K562 (cell line): Measurements from ENCODE around the gene SUPT7L. TPM values are rescaled to one million over a fixed set of nuclear protein-coding genes. Genes with fewer than 3 reads are reported as not detected.

Experiments used
- CC2D1A ChIP-seq: fragments of 450-650 bp; IDR thresholded peaks from 2 replicates; pipeline ENCODE4 v1.6.1; 2017; ENCODE audit warnings: mild to moderate bottlenecking
- CHAMP1 ChIP-seq: fragments of 450-650 bp; IDR thresholded peaks from 2 replicates; pipeline ENCODE4 v1.6.1; 2016; ENCODE audit warnings: mild to moderate bottlenecking
- DNMT1 ChIP-seq: fragments of 450-650 bp; IDR thresholded peaks from 2 replicates; pipeline ENCODE4 v1.6.1; 2016; ENCODE audit warnings: antibody characterized with exemption, mild to moderate bottlenecking
- MBD2 ChIP-seq: sonication (generic); IDR thresholded peaks from 2 replicates; pipeline ENCODE4 v1.6.1; 2016; ENCODE audit warnings: low read depth, borderline replicate concordance
- NBN ChIP-seq: fragments of 450-650 bp; IDR thresholded peaks from 2 replicates; pipeline ENCODE4 v1.6.1; 2016; ENCODE audit warnings: low read depth, mild to moderate bottlenecking
- NCOA4 ChIP-seq: fragments of 450-650 bp; IDR thresholded peaks from 2 replicates; pipeline ENCODE4 v1.6.1; 2018; ENCODE audit warnings: mild to moderate bottlenecking; ENCODE audit not compliant: partially characterized antibody
- SAFB2 ChIP-seq: fragments of 200-400 bp; formaldehyde crosslinking; IDR thresholded peaks from 2 replicates; pipeline ENCODE4 v1.6.1; 2018; ENCODE audit warnings: borderline replicate concordance, low read length, low read depth, moderate library complexity; ENCODE audit not compliant: severe bottlenecking
- SNIP1 ChIP-seq: fragments of 450-650 bp; IDR thresholded peaks from 2 replicates; pipeline ENCODE4 v1.7.1; 2017; ENCODE audit warnings: low read depth, mild to moderate bottlenecking
- TAL1 ChIP-seq: fragments of 450-650 bp; IDR thresholded peaks from 2 replicates; pipeline ENCODE4 v1.6.1; 2016; ENCODE audit warnings: mild to moderate bottlenecking
- TCF15 ChIP-seq: fragments of 250-450 bp; sonication (Bioruptor Pico); IDR thresholded peaks from 2 replicates; pipeline ENCODE4 v1.8.0; 2022; ENCODE audit warnings: moderate library complexity, mild to moderate bottlenecking, inconsistent platforms
- ZNF212 ChIP-seq: fragments of 450-650 bp; formaldehyde crosslinking; IDR thresholded peaks from 2 replicates; pipeline ENCODE4 v1.4.0; 2020; ENCODE audit warnings: mild to moderate bottlenecking
- ZNF232 ChIP-seq: sonication (generic); formaldehyde crosslinking; IDR thresholded peaks from 2 replicates; pipeline ENCODE4 v1.8.0; 2022; ENCODE audit warnings: mild to moderate bottlenecking, missing genetic modification reagents
- ZNF584 ChIP-seq: fragments of 200-800 bp; sonication (Bioruptor generic); IDR thresholded peaks from 2 replicates; pipeline ENCODE4 v1.6.1; 2016; ENCODE audit warnings: low read depth, mild to moderate bottlenecking, missing genetic modification characterization, missing compliant biosample characterization
- polyA plus RNA-seq, 8 experiments: library from polyadenylated mRNA; depleted of rRNA in 4 of 8; stranded (reverse) in 5 of 8; unstranded in 3 of 8; fragments of >200 nt; fragmentation: Nextera tagmentation in 2 of 8; fragmentation: Illumina TruSeq in 1 of 8; extraction: Ambion mirVana in 2 of 8; extraction: Trizol in 1 of 8; gene quantifications; 2 replicates each; pipeline versions ENCODE4 v1.2.1 to v1.2.3, GENCODE V29; 2011 to 2014; ENCODE audit warnings: inconsistent platforms in 1 of 8, missing spikeins in 1 of 8
- total RNA-seq, 7 experiments: library from RNA; depleted of rRNA in 6 of 7; stranded (reverse); fragments of >200 nt in 6 of 7; fragmentation: Illumina TruSeq in 2 of 7; extraction: Trizol in 2 of 7; gene quantifications; 2 replicates each; pipeline versions ENCODE4 v1.2.1 to v1.2.3, GENCODE V29; 2011 to 2021; ENCODE audit warnings: low replicate concordance in 1 of 7

Gene SUPT7L
- total and polyA plus RNA-seq, 9 of the 15 experiments (the other 6 are each of a cell fraction or from before 2014, with no cell fraction given) = 22.0 to 72.8 (median 40.2) TPM

- no peak for TF ChIP-seq ZNF232 (CRISPR knock-in tag)
- TF ChIP-seq SNIP1 = no peak
- TF ChIP-seq NCOA4 = no peak
- no peak for TF ChIP-seq ZNF212 (CRISPR knock-in tag)
- no peak for TF ChIP-seq DNMT1
- peak; percentile 75; the same call in 1 of the 2 replicates for TF ChIP-seq CC2D1A
- peak; percentile 79; the same call in 1 of the 2 replicates for TF ChIP-seq NBN
- no peak for TF ChIP-seq SAFB2
- TF ChIP-seq TAL1 = 0 out of 2 replicates have a peak, but pooled peaks have one; percentile 6
- TF ChIP-seq CHAMP1 = no peak
- no peak for TF ChIP-seq MBD2
- TF ChIP-seq ZNF584 = no peak
- TF ChIP-seq TCF15 (CRISPR knock-in tag) = no peak
These were observed 20.1 kb upstream of the SUPT7L start (continued) for GRCh38 chr2:27683390-27684071.
